ENCODE data around the gene GPD1L.
"Not testable (repeated sequence)": the region's sequence is repeated elsewhere in the genome, so short reads cannot be mapped to it uniquely, and the experiment has no call there.

GPD1L gene

GRCh38 chr3:32105291-32106131 lies 909 bp upstream of the GPD1L start:
- DNase-seq (ENCODE audit: low spot score) = no peak

DNA sequence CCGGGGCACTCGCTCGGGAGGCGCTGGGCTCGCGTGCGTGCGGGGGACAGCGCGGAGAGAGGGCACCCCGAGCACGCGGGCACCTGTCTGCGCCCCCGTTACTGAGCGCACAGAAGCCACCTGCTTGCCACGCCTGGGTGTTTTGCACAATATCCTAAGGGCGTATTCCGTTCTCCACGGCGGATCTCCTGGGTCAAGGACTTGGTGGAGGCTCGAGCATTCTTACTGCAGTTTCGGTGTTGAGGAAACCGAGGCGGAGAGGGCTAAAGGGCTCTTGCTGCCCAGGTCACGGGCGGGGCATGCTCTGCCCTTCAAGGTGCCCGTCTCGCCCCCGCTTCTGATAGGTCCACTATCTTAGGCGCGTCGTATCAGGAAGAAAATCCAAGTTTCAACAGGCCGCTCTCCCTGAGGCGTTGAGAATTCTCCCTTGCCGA lies 526 bp downstream of the GPD1L start:
- DNase-seq (ENCODE audit: low spot score) = no peak

DNA sequence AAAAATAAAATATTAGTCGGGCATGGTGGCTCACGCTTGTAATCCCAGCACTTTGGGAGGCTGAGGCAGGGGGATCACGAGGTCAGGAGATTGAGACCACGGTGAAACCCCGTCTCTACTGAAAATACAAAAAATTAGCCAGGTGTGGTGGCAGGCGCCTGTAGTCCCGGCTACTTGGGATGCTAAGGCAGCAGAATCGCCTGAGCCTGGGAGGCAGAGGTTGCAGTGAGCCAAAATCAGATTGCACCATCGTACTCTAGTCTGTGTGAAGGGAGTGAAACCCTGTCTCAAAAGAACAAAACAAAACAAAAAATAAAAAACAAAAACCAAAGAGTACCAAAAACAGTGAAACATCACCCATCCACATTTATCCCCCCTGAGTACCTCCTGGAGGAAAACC lies 1.8 kb downstream of the GPD1L start:
- not testable (repeated sequence) for DNase-seq (ENCODE audit: low spot score)

GRCh38 chr3:32109256-32109655 lies 2.8 kb downstream of the GPD1L start:
- no peak for DNase-seq (ENCODE audit: low spot score)

DNA sequence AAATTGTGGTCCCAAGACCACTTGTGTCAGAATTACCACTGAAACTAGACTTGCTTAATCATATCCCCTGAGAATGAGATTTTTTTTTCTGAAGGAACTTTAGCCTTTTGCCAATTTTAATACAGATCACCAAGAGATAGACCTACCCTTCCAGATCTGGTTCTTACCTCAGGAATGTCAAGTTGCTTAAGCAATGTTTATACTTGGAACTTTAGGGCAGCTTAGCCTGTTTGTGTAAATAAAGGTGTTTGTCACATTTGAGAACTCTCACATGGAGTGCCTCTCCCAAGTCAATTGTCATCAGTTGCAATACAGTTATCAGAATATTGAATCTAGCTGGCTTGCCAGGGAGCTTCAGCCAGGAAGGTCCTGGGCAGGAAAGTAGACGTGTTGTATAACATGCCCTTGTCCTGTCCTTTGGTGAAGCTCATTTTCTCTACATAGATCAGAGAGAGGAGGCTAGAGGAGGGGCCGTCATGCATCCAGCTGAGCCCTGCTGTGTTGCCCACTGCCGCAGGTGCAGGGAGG lies 3.9 kb downstream of the GPD1L start:
- no peak for DNase-seq (ENCODE audit: low spot score)

GRCh38 chr3:32111560-32111959 lies 5.1 kb downstream of the GPD1L start:
- no peak for DNase-seq (ENCODE audit: low spot score)

DNA sequence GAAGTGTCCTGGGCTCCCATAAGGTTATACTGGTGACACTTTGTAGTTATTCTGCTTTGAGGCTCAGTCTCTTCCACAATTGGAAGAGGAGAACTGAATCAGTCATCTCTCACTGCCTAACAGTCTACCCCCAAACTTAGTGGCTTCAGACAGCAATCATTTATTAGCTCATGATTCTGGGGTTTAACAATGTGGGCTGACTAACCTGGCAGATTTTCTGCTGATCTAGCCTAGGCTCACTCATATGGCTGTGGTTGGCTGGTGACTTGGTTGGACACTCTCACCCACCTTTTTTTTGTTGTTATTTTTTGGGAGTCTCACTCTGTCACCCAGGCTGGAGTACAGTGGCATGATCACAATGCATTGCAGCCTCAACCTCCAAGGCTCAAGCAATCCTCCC lies 7.1 kb downstream of the GPD1L start:
- DNase-seq (ENCODE audit: low spot score) = peak; percentile 14

GRCh38 chr3:32113981-32114545 lies 7.6 kb downstream of the GPD1L start:
- no peak for DNase-seq (ENCODE audit: low spot score)

- DNase-seq (ENCODE audit: low spot score) = peak; percentile 68
Observed at GRCh38 chr3:32114546-32115386, 8.3 kb downstream of the GPD1L start.

- DNase-seq (ENCODE audit: low spot score) = no peak
Observed at GRCh38 chr3:32117320-32117719, 10.9 kb downstream of the GPD1L start.

DNA sequence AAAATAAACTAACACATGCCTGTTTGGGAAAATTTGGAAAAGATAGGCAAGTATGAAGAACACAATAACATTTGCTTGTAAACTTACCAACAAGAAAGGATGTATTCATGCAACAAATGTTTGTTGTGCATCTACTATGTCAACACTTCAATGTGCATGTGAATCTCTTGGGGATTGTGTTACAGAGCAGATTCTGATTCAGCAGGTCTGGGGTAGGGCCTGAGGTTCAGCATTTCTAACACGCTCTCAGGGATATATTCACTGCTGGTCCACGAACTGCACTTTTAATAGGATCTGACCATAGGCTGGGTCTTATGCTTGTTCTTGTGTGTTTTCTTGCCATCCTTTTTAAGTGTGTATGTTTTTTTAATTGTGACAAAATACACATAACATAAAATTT lies 11.8 kb downstream of the GPD1L start:
- DNase-seq (ENCODE audit: low spot score) = no peak

GRCh38 chr3:32120471-32120870 lies 14.1 kb downstream of the GPD1L start:
- DNase-seq (ENCODE audit: low spot score) = no peak

- DNase-seq (ENCODE audit: low spot score) = no peak
Observed at GRCh38 chr3:32121137-32121536, 14.7 kb downstream of the GPD1L start.

DNA sequence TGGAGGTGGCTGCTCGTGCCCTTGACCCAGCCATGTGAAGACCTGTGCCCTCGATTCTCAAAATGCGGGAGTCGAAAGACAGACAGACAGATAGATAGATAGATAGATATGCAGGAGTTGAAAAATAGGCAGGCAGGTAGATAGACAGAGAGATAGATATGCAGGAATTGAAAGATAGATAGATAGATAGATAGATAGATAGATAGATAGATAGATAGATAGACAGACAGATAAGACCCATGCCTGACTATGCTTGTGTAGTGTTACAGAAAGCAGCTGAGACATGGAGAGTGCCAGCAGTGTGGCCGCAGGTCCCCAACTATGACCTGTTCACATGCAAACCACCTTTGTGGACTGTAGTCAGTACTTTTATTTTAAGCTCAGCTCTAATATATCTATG lies 17.2 kb downstream of the GPD1L start:
- no peak for DNase-seq (ENCODE audit: low spot score)

DNA sequence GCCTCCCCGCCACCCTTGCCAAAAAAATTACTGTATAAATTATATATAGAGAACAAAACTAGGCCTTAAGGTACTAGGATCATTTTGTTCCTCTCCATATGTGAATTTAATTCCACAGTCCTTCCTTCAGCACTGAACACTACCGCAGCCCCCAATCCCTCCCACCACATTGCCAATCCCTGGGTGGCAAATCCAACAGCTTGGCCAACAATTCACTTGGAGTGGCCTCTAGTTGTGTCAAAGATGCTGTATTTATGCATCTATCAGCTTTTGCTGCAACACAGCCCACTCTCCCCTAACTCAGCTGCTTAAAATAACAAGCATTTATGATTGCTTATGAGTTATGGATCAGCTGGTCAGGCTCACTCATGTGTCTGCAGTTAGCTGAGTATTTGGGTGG lies 18.6 kb downstream of the GPD1L start:
- no peak for DNase-seq (ENCODE audit: low spot score)

- DNase-seq (ENCODE audit: low spot score) = no peak
Observed at GRCh38 chr3:32126305-32127015, 20.0 kb downstream of the GPD1L start.

DNA sequence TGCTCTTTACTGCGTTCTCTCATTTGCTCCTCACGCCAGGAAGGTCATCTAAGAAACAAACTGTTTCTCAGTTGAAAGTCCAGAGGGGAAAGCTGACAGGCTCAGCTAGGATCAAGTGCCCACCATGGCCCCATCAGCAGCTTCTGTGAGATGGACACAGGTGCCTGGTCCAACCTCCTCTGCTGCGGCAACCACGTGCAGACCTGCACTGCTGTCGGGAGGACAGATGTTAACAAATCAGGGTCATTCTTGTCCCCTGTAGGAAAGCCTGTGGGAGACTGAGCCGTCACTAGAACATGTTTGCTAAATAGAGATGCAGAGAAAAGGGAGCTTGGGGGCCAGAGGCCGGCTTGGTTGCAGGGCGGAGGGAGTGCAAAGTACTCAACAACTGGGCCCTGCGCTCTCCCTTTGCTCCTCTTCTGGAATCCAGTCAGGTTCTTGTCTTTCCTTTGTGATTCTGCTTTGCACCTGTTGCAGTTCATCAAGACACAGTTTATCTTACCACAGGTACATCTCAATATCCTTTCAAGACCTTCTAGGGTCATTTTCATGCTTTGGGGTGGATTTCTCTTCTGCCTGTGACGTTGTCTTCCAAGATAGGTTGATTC lies 20.9 kb downstream of the GPD1L start:
- no peak for DNase-seq (ENCODE audit: low spot score)

DNA sequence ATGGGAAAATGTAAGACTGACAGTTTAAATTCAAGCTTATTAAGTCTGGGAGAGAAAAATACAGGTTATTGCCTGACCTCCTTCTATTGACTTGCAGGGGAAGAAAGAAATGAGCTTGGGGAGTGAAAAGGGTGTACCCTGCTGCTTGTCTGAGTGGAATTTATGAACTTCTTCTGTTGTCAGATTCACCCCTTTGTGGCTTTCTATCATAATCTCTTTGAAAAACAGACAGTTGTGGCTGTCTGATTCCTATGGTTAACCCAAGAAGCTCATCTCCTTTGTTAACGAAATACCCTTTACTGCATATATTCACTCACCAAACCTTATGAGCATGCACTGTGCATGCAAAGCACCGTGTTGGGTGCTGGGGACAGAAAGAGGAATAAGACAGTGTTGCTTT lies 22.5 kb downstream of the GPD1L start:
- DNase-seq (ENCODE audit: low spot score) = no peak

DNA sequence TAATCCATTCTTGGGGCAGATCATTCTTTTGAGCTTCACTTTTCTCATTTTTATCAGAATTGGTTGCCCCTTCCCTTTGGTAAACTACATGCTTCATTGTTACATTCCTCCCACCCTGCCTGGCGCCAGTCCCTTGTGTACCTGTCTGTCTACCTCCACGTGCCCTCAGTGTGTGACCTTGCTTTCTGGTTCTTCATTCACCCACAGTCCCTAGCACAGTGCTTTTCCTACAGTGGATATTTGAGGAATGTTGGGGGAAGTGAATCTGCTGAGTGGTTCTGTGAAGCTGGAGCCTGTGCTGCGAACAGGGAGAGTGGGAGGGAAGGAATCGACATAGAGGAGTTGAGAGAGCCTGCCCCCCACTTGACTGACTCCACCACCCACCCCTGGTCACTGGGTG lies 23.4 kb downstream of the GPD1L start:
- DNase-seq (ENCODE audit: low spot score) = no peak

GRCh38 chr3:32132121-32132520 lies 25.7 kb downstream of the GPD1L start:
- DNase-seq (ENCODE audit: low spot score) = no peak

GRCh38 chr3:32132706-32133105 lies 26.3 kb downstream of the GPD1L start:
- no peak for DNase-seq (ENCODE audit: low spot score)

DNA sequence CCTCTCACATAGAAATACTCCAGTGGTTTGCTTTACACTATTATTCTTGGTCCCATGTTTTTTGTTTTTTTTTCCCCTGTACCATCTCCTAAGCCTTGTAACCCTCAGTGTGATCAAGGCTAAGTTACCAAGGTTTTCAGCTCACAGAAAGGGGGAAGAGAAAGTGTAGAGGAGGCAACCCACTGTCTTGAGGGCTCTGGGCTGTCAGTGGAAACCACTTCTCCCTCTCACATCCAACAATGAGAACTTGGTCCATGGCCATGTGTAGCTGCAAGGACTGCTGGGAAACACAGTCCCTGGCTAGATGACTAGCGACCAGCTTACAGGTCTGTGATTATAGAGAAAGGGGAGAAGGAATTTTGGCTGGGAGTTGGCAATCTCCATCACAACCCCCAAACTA lies 30.3 kb downstream of the GPD1L start:
- no peak for DNase-seq (ENCODE audit: low spot score)

All from CD4-positive, alpha-beta T cell treated with Interleukin-15 for 4 hours (primary cell).